ENCODE data around the gene ANXA3.
"Not testable (repeated sequence)": the region's sequence is repeated elsewhere in the genome, so short reads cannot be mapped to it uniquely, and the experiment has no call there.

Gene ANXA3

DNA sequence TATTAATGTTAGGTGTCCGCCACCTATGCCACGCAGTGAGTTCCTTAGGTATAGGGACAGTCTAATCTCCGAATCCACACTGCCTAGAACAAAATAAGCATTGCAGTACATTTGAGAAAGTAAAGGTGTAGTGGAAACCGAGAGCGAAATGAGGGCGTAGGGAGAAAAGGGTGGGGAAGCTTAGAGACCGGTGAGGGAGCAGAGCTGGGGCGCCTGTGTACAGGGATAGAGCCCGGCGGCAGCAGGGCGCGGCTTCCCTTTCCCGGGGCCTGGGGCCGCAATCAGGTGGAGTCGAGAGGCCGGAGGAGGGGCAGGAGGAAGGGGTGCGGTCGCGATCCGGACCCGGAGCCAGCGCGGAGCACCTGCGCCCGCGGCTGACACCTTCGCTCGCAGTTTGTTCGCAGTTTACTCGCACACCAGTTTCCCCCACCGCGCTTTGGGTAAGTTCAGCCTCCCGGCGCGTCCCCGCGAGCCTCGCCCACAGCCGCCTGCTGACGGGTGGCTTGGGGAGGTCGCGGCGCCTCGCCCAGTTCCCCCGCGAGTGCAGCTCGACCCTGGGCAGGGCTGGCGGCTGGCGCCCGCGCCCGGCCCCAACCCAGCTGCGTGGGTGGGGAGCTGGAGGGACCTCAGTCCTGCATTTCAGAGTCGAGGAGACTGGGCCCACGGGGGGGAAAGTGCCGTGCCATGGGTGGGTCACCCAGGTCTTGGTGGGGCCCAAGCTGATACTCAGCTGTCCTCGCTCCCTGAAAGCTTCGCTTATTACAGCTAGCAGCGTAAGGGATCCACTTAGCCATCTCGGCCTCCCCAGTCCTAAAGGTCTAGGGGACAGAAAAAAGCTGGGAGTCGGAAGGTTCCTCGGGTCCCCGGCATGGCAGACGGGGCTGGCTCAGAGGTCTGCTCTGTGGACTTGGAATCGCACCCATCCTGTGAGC is at the start of gene ANXA3:
Gene ANXA3, plus strand, starts transcription at position 351 of the 932 bp plus-strand sequence. CDS start 2,704 bp downstream, outside the sequence.
- DNase-seq, result peak; percentile 13

DNA sequence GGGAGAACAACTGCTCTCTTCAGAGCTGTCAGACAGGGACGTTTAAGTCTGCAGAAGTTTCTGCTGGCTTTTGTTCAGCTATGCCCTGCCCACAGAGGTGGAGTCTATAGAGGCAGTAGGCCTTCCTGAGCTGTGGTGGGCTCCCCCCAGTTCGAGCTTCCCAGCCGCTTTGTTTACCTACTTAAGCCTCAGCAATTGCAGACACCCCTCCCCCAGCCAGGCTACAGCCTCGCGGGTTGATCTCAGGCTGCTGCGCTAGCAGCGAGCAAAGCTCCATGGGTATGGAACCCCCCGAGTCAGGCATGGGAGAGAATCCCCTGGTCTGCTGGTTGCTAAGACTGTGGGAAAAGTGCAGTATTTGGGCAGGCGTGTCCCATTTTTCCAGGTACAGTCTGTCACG is 45.3 kb upstream of the ANXA3 start:
- DNase-seq, result not testable (repeated sequence)

- DNase-seq, result no peak
Measured at GRCh38 chr4:78509043-78509442, 42.5 kb upstream of the ANXA3 start.

DNA sequence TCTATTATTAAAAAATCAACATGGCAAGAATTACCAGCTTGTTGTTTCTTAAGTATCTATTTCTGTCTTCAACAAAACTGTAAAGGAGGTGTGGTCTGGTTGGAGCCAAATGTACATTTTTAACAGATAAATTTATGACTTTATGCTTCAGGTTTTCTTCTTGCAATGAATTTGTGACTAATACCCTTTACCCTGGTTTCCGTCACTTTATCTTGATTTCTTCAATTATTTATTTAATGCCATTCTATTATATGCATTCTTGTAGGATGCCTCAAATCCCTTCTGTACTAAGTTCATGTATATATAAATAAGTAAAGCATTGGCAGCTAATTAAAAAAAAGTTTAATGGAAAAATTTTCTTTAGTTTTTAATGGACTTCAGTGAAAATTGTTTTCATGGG is 41.5 kb upstream of the ANXA3 start:
- no peak for DNase-seq

- DNase-seq, result no peak
Measured at GRCh38 chr4:78510681-78511080, 40.9 kb upstream of the ANXA3 start.

DNA sequence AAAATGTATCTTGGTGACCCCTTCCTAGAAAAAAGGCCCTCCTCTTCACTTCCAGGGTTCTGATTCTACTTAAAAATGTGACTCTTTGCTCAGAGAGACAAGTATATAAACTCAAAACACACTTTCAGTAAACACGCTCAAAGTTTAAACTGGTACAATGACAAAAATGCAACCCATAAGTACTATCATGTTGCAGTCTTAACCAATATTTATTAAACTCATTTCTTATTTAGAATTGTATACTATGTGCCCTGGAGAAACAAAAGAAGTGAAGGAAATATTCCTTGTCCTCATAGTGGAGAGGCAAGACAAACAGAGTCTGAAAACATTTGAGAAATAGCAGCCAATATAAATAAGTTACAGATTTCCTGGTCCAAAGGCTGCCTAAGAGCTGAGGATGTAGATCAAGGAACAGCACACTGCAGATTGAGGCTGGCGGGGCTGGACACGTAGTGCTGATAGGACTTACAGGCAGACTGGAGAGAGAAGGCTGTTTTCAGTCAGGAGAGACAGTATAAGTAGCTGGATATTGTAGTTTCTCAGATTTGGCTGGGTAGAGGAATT is 39.1 kb upstream of the ANXA3 start:
- no peak for DNase-seq

- no peak for DNase-seq
Measured at GRCh38 chr4:78513411-78513975, 38.1 kb upstream of the ANXA3 start.

- DNase-seq, result no peak
Measured at GRCh38 chr4:78517050-78517652, 34.4 kb upstream of the ANXA3 start.

- no peak for DNase-seq
Measured at GRCh38 chr4:78518561-78518960, 33.0 kb upstream of the ANXA3 start.

DNA sequence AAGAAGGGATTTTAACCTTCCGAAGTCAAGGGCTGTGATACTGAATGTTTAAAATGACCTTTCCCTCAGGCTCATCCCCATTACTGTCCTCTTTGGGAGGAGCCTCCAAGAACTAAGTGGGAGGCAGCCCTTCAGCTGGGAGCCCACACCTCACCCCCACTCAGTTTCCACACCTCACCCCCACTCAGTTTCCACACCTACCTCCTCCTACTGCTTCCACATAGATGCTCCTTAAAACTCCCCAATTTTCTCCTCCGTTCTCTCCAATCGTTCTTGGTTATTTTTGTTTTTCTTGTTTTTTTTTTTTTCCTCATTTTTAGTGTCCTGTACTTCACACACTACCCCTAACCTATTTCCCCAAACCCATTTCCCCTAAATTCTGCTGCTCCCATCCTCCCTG is 31.6 kb upstream of the ANXA3 start:
- no peak for DNase-seq

DNA sequence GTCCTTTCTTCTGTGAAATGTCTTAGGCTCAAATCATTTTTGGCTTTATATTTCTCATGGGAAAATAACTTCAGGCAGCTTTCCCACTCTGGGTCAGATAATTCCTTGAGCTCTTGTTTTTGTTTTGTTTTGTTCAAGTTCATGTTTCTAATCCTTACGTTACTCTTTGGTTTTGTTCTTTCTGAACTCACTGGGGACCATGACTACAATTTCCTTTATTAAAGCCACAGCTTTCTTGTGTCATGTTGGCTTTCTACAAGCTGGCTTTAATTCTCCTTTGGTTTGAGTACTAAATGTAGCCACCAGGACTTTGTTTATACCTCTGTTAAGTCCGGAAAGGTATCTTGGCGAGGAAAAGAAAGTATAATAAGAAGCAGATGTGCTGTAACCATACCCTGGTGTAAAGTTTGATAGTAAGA is 30.8 kb upstream of the ANXA3 start:
- no peak for DNase-seq

- DNase-seq, result no peak
Measured at GRCh38 chr4:78524009-78524408, 27.6 kb upstream of the ANXA3 start.

DNA sequence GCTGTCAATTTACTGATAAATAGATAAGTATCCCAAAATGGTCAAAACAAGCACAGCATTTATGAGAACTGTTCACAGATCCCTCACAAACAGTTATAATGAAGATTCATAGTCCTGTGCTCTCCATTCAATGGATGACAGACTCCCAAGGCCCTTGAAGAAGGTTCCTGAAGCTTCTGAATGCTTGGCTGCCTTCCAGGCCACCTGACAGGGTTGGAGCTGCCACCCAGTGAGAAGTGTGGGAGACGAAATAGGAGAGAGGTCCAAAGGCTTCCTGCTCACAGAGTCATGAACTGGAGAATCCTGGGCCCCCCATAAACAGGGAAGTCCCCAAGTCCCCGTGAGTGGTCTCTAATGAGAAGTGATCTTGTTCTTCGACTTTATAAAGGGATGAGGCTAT is 26.0 kb upstream of the ANXA3 start:
- no peak for DNase-seq

- DNase-seq, result no peak
Measured at GRCh38 chr4:78527103-78527502, 24.5 kb upstream of the ANXA3 start.

GRCh38 chr4:78527555-78527954 is 24.0 kb upstream of the ANXA3 start:
- DNase-seq, result no peak

DNA sequence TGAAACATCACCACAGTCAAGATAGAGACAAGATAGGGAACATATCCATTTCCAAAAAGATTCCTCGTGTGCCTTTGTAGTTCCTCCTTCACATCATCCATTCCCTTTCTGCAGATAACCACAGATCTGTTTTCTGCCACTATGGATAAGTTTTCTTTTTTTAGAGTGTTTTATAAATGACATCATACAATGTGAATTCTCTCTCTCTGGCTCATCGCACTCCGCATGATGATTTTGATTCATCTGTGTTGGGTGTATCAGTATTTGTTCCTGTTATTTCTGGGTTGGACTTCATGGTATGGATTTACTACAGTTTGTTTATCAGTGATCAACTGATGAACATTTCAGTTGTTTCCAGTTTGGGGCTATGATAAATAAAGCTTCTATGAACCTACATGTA is 23.2 kb upstream of the ANXA3 start:
- DNase-seq, result no peak

DNA sequence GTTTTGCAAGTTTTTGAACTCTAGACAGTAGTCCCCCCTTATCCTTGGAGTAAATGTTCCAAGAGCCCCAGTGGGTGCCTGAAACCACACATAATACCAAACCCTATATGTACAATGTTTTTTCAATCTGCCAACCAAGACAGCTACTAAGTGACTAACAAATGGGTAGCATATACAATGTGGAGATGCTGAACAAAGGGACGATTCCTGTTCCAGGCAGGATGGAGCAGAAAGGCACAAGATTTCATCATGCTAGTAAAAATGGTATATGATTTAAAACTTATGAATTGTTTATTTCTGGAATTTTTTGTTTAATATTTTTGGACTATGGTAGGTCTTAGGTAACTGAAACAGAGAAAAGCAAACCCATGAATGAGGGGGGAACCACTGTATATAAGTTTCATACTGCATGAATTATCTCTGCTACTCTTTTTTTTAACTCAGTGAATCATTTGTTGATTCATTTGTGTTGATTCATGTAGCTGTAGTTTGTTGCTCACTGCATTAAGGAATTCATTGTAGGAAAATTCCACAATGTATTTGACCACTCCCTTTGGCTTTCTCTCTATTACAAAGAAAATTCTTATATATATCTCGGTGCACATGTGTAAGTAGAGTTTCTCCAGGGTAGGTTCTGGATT is 21.9 kb upstream of the ANXA3 start:
- no peak for DNase-seq

DNA sequence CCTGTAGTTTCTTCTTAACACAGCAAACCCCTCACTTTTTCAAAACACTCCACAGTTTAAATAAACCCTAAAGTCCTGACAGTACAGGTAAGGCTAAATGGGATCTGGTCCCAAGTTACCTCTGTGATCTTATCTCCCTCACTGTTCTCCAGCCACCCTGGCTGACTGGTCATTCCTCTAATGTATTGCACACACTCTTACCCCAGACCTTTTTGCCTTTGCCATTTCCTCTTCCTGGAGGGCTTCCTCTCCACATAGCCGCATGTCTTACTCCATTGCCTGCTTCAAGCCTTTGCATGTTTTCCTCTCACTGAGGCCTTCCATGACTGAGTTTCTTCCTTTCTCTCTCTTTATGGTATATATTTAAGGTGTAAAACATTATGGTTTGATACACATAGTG is 19.5 kb upstream of the ANXA3 start:
- DNase-seq, result no peak

- DNase-seq, result no peak
Measured at GRCh38 chr4:78533854-78534253, 17.7 kb upstream of the ANXA3 start.

DNA sequence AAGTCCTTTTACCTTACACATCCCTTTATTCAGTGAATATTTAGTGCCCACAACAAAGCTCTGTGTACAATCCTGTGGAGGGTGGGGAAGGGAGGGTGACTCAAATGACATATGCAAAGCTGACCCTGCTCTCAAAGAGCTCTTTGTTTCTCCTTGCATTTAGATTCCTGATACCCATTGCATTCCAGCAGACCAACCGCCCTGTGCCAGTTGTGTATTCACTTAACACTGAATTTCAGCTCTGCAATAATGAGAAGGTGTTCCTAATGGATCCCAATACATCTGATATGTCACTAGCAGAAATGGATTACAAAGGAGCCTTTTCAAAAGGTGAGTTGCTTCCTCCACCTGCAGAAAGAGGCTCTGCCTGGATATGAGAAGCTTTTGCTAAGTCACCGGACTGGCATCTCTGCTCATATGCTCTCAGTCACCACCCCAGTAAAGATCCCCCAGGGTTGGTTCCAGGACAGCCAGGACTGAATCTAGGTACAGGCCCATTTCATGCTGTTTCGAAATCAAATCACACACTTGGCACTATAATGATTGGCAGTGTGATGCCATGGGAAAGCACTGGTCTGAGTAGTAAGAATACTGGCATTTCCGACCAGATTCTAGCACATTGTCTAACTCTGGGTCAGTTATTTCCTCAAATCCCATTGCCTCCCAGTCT is 17.1 kb upstream of the ANXA3 start:
- no peak for DNase-seq

DNA sequence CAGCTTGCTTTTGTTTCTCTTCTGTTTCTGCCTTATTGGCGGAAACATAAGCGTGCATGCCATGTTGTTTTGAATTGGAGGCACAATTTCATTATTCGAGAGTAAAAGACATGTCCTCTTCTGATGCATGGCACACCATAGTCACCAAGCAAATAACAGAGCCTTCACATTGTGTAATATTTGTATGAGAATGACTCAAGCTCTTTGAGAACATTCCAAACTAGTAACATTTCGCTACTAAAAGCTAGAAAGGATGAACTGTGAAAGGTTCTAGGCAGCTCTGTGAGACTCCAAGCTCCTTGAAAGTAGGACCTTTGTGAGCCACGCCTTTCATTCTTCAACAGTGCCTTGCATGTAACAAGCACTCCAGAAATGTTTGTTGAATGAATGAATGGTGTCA is 9.2 kb upstream of the ANXA3 start:
- no peak for DNase-seq

DNA sequence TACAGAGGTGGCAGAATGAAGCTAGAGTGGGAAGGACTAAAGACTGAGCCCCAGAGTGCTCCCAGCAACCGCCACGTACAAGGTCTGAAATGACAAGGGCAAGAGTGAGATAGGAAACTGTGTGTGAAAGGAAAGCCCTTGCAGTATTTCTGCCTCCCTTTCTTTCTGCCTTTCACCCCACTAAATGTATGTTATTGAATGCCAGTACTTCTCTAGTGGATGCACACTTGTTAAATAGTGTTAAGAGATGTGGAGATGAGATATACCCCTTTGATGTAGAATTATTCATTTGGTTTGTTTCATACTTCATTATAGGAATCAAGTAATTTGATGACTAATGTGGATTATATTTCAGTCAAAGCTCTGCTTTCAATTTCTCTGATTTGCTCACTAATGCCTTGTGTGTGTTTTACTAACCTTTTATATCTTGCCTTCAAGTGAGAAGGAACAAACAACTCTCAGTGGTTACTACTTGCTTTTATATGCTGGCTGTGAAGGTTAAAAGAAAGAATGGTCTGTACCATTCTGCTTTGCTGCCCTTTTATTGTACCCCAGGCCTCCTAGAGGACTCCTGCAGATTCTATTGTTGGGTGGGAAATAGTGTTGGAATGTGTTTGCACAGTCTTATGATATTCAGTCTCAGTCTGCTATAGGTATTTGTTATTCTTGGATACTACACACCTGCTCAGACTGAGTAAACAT is 8.0 kb upstream of the ANXA3 start:
- no peak for DNase-seq
